ENCODE data around the gene TRAK1.

Gene TRAK1

GRCh38 chr3:42085641-42086376 is 5.3 kb upstream of the TRAK1 start:
- H3K4me3 ChIP-seq (ENCODE audit: low read length) = no peak overlapping the region
- TF ChIP-seq CTCF (conservative IDR thresholded peaks at IDR 0.05; ENCODE audit: low read length) = no peak
- no peak for DNase-seq (ENCODE audit: low read depth)

- H3K4me3 ChIP-seq (ENCODE audit: low read length) = no peak overlapping the region
- no peak for TF ChIP-seq CTCF (conservative IDR thresholded peaks at IDR 0.05; ENCODE audit: low read length)
- DNase-seq (ENCODE audit: low read depth) = no peak
Observed at GRCh38 chr3:42088803-42089530, 2.2 kb upstream of the TRAK1 start.

GRCh38 chr3:42092006-42092405 is 849 bp downstream of the TRAK1 start:
- TF ChIP-seq CTCF (conservative IDR thresholded peaks at IDR 0.05; ENCODE audit: low read length) = no peak
- peak; percentile 41 for DNase-seq (ENCODE audit: low read depth)
- peak overlapping the region; percentile 67 for H3K4me3 ChIP-seq (ENCODE audit: low read length)

GRCh38 chr3:42094128-42094527 is 3.0 kb downstream of the TRAK1 start:
- DNase-seq (ENCODE audit: low read depth) = no peak
- no peak overlapping the region for H3K4me3 ChIP-seq (ENCODE audit: low read length)
- TF ChIP-seq CTCF (conservative IDR thresholded peaks at IDR 0.05; ENCODE audit: low read length) = no peak

GRCh38 chr3:42094691-42095391 is 3.7 kb downstream of the TRAK1 start:
- H3K4me3 ChIP-seq (ENCODE audit: low read length) = no peak overlapping the region
- DNase-seq (ENCODE audit: low read depth) = no peak
- no peak for TF ChIP-seq CTCF (conservative IDR thresholded peaks at IDR 0.05; ENCODE audit: low read length)

GRCh38 chr3:42095540-42095939 is 4.4 kb downstream of the TRAK1 start:
- no peak for TF ChIP-seq CTCF (conservative IDR thresholded peaks at IDR 0.05; ENCODE audit: low read length)
- no peak overlapping the region for H3K4me3 ChIP-seq (ENCODE audit: low read length)
- DNase-seq (ENCODE audit: low read depth) = no peak

All from AG10803 (cell line).